Amygdala (tissue), 56 donors: ENCODE measurements around the gene RAB11FIP4.

ENCODE experiments used
- DNase-seq, 56 donors: peaks; one replicate each; lab custom pipeline; 2025; lab: John Stamatoyannopoulos, UW

Gene RAB11FIP4

DNA sequence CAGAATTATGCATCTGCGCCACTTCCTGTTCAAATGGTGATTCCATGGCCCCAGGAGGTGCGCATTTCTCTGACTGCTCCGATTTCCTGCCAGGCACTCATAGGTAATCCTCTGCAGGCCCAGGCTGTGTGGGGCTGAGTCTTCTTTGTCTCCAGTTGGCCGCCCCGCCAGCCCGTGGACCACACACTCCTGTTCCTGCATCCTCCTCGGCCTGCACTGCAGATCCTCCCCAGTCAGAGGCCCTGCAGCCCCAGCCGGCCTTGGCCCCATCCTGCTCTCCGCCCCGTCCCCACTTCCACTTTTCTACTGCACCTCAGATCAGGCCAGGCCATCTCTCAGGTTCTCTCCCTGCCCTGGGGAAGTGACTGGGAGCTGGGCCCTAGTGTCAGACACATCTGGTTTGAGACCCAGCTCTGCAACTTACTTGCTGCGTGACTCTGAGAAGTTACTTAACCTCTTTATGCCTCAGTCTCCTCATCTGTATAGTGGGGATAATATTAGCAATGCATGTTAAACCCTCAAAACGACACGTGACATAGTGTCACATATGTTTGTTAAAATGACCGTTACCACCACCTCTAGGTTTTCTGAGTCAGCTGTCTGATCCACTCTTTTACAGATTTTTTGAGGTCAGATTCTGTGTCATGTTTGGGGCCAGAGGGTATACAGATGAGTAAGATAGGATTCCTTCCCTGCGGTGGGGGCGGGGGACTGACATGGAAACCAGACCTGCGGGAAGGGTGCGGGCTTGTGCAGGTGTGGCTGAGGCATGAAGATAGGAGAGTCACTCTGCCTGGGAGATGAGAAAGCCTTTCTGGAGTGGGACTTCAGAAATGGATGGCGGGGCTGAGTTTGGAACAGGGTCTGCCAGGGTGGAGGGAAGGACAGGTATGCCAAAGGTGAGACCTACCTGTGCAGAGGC is 12.8 kb downstream of the RAB11FIP4 start:
- no peak for DNase-seq

DNA sequence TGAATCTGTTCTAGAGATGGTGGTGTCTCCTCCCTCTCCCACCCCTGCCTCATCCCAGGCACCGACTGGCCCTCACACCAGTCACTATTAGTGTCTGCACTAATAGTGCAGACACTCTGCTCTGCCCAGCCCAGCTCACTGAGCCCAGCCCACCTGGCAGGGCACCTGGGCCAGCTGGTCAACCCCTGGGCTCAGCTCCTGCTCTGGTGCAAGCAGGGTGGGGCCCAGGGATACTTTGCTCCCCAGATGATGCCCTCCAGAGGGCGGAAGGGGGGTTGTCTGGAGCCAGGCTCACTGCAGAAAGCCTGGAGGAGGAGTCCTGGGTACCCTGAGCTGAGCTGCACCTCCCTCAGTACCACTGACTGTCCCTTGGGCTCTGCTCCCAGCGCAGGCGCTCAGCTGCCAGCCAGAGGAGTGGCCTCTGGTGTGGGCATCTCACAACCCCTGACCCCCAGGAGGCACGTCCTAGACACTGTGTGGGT is 14.5 kb downstream of the RAB11FIP4 start:
- peak in 2 of 56 donors; percentile 13 to 16 for DNase-seq

GRCh38 chr17:31408586-31408985 is 17.1 kb downstream of the RAB11FIP4 start:
- peak in 1 of 56 donors; percentile 7 for DNase-seq

DNA sequence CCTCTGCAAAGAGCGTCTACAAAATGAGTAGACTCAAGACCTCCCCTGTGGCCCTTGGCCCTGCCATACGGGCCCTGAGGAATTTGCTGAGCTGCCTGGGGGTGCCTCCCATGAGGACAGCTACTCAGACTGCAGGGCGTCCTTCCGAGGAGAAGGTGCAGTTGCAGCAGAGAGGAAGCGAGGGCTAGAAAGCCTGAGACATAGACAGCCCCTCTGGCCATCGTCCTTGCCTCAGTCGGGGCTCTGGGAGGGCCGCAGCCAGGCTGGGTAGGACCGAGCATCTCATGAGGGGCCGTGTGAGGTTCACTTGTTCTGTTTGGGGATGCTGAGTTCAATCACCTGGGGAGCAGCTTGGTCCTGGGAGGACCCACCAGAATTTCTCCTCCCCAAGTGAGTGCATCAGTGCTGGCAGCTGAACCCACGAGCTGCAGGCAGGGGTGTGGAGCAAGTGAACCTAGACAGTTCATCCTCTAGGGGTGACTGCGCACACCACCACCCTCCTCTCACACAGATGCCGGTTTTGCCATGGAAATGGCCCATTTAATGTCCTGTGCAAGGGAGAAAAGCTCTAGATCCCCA is 20.3 kb downstream of the RAB11FIP4 start:
- no peak for DNase-seq

GRCh38 chr17:31412511-31412910 is 21.0 kb downstream of the RAB11FIP4 start:
- DNase-seq: peak in 1 of 56 donors; percentile 29

DNA sequence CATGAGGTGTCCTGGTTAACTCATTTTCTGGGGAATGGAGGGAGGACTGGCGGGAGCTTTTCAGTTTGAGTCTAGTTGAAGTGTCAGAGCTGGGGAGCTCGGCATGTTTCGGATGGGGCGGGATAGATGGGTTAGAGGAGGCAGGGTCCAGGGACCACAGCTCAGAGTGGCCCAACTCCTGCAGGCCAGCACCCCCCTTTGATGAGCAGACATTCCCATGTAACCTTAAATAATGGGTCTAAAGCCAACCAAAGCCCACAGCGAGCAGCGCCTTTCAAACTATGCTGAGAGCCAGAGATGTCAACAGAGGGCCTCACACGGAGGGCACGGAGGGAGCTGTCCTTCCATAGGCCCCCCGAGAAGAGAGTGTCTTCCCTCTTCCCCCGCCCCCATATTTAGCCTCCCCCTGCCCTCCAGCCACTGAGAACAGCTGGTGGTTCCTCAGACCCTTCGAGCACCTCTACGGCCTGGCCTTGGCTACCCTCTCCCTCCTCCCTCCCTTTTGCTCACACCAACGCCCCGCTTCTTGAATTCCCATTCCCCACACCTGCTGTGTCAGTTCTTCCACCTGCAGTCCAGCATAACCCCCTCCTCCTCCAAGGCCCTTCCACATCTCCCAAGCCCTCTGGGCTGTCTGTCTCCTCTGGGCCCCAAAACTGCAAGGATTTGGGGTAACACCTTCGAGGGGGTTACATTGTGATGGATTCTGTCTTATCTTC is 21.8 kb downstream of the RAB11FIP4 start:
- no peak for DNase-seq

DNA sequence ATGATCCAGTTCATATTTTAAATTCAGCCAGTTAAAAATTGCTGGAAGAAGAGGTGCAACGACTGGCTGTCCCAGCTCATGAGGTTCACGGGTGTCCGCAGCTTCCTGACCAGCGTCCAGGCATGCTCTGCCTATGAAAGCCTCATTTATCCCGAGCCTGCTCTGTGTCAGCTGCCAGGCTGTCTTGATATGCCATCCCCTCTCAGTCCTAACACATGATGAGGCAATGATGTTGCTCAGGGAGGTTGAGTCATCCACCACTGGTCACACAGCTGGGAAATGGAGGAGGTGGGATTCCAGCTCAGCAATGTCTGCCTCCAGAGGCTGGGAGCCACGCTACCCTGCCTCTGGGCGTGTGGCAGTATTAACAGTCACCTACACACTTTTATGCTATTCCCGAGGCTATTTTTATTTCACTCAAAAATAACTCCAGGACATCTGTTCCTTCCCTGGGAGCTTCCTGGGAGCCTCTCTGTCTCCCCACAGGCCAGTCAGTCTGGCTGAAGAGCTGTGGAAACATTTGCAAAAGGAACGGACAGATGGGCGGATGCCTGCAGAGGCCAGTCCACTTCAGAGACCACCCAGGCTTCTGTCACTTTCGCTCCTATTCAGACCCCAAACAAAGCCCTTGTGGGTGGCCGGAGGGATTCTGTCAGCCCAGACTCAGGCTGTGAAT is 22.5 kb downstream of the RAB11FIP4 start:
- DNase-seq: peak in 49 of 56 donors; percentile 23 to 90 (median 70)

- DNase-seq: no peak
Measured at GRCh38 chr17:31414550-31414918, 23.1 kb downstream of the RAB11FIP4 start.

- DNase-seq: no peak
Measured at GRCh38 chr17:31415004-31415454, 23.6 kb downstream of the RAB11FIP4 start.

DNA sequence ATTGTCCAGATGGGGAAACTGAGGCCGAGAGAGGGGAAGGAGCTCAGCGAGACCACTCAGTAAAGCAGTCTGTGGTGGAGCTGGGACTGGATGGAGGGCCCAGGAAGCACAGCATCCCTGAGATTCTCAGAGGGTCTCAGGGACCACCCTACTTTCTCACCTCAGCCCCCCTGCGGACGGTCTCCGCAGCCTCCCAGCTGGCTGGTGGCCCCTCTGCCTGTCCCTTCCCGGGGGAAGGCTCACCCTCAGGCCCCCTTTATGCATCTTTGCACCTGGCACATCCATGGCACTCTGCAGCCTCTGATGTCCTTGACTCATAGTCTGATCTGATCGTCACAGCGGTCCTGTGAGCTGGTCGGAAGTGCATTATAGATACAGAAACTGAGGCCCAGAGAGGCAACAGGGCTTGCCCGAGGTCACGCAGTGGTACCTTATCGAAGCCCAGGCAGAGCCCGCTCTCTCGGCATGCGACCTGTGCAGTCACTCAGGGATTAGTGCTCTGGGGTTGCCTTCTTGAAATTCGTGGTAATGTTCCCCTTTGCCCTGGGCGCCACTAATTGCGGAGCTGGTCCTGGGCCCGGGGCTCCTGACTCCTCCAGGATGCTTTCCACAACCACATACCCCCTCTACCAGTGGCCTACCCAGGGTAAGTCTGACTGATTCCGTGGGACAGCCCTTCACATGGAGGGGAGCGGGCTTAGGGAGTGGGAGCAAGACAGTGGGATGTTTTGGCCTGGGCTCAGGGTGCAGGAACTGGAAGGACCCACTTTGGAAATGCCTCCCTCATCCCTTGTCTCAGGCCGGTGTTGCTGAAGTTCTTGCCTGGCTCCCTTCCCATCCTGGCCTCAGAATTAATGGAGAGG is 24.4 kb downstream of the RAB11FIP4 start:
- no peak for DNase-seq

- peak in 54 of 56 donors; percentile 39 to 95 (median 79) for DNase-seq
Measured at GRCh38 chr17:31416503-31416923, 25.0 kb downstream of the RAB11FIP4 start.

GRCh38 chr17:31417051-31417792 is 25.7 kb downstream of the RAB11FIP4 start:
- DNase-seq: no peak

DNA sequence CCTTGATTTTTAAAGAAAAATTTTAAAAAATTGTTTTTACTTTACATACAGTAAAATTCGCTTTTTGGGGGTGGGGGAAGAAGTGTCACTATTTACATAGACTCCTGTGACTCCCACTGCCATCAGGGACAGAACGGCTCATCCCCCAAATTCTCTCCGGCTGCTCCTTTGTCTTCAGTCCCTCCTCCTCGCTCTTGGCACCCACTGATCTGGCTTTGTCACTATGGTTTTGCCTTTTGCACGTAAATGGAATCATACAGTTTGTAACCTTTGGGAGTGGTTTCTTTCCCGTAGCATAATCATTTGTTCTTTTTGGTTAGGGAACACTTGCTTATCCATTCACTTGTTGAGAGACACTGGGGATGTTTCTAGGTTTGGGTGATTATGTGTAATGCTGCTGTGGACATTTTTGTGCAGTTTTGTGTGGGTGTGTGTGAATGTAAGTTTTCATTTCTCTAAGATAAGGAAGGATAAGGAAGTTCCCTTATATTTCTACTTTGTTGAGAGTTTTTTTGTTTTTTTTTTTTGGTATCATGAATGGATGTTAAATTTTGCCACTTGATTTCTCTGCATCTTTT is 27.4 kb downstream of the RAB11FIP4 start:
- DNase-seq: no peak

DNA sequence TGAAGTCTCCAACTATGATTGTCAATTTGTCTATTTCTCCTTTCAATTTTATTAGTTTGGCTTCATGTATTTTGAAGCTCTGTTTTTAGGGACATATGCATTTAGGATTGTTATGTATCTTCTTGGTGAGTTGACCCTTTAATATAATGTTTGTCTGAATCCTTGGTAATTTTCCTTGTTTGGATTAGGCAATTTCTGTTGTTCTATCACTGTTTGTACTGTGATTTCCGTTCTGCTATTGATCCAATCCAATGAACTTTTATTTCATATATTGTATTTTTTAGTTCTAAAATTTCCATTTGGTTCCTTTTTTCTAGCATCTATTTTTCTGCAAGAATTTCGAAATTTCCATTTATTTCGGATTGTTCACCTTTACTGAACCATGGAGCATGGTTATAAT is 31.0 kb downstream of the RAB11FIP4 start:
- DNase-seq: no peak

- no peak for DNase-seq
Measured at GRCh38 chr17:31424944-31425281, 33.4 kb downstream of the RAB11FIP4 start.

GRCh38 chr17:31425282-31426040 is 34.0 kb downstream of the RAB11FIP4 start:
- DNase-seq: peak in 22 of 56 donors; percentile 8 to 74 (median 35)

DNA sequence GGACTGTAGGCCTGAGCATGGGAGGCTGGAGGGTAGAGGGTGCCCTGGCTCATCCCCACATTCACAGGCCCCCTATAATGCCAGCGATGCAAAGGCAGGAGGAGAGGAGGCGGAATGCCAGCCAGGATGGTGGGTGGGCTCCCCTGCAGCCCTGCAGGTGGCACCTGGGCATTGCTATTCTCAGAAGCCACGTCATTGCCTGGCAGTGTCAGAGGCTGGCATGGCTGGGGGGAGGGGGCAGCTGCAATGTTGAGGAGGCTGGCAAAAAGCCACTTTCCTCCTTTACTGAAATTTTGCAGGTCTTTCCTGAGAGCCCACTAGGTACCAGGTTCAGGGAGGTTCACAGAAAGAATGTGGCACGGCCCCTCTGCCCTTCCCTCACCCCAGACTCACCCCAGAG is 36.2 kb downstream of the RAB11FIP4 start:
- peak in 2 of 56 donors; percentile 17 to 59 for DNase-seq

GRCh38 chr17:31428111-31428510 is 36.6 kb downstream of the RAB11FIP4 start:
- peak in 2 of 56 donors; percentile 12 to 17 for DNase-seq
